ENCODE measurements around the gene IGSF8.

DNA sequence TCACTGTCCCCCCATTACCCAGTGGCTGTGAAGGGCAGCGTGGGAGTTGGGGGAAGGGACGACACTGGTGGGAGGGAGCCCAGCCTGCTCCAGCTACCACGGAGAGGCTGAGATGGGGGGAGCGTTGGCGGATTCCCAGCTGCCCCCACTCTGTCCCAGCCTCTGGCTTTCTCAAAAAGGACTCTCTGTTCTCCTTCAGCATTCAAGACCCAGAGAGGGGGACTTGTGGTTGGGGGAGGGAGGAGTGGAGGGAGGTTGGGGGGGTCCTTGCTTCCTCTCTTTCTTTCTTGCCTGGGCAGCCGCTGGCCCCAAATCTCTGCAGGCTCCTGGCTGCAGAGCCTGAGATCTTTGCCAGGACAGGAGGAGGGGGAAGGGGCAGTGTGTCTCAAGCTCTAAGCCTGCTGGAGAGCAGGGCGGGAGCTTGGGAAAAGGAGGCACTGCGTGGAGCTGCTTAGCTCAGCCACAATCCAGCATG, 19.3 kb upstream of the IGSF8 start:
- TF ChIP-seq, protein P1, sequence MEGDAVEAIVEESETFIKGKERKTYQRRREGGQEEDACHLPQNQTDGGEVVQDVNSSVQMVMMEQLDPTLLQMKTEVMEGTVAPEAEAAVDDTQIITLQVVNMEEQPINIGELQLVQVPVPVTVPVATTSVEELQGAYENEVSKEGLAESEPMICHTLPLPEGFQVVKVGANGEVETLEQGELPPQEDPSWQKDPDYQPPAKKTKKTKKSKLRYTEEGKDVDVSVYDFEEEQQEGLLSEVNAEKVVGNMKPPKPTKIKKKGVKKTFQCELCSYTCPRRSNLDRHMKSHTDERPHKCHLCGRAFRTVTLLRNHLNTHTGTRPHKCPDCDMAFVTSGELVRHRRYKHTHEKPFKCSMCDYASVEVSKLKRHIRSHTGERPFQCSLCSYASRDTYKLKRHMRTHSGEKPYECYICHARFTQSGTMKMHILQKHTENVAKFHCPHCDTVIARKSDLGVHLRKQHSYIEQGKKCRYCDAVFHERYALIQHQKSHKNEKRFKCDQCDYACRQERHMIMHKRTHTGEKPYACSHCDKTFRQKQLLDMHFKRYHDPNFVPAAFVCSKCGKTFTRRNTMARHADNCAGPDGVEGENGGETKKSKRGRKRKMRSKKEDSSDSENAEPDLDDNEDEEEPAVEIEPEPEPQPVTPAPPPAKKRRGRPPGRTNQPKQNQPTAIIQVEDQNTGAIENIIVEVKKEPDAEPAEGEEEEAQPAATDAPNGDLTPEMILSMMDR (IDR thresholded peaks at IDR 0.05 in 2 of 3, conservative IDR thresholded peaks at IDR 0.05 in 1 of 3; ENCODE audit: borderline replicate concordance in 1 of 3, insufficient read depth in 1 of 3, low read depth in 2 of 3, low read length in 2 of 3) = no peak
- no peak for TF ChIP-seq POLR2A (IDR thresholded peaks at IDR 0.05; ENCODE audit: borderline replicate concordance, extremely low read depth, insufficient read depth, insufficient read length)
